Smooth muscle cell (in vitro differentiated cells): ENCODE data around the gene LDB2. TPM values are rescaled to one million over a fixed set of nuclear protein-coding genes. Genes with fewer than 3 reads are reported as not detected.

ENCODE experiments used
- DNase-seq: peaks from one replicate; lab custom pipeline; 2025; ENCODE audit not compliant: unreplicated experiment; lab: John Stamatoyannopoulos, UW
- H2AFZ ChIP-seq: fragments of 200-600 bp; sonication (generic); 2 replicates; pipeline ENCODE4 v1.6.0; 2016; ENCODE audit warnings: antibody characterized with exemption, low read depth, mild to moderate bottlenecking
- H3F3A ChIP-seq: fragments of 200-600 bp; sonication (generic); 2 replicates; pipeline ENCODE4 v1.6.0; 2017; ENCODE audit warnings: antibody characterized with exemption, low read depth
- H3K27ac ChIP-seq: fragments of 200-600 bp; sonication (generic); 2 replicates; pipeline ENCODE4 v1.5.1; 2016; ENCODE audit warnings: low read depth, mild to moderate bottlenecking
- H3K27me3 ChIP-seq: fragments of 200-600 bp; sonication (generic); 2 replicates; pipeline ENCODE4 v1.6.1; 2016; ENCODE audit warnings: low read depth, mild to moderate bottlenecking
- H3K36me3 ChIP-seq: fragments of 200-600 bp; sonication (generic); 2 replicates; pipeline ENCODE4 v1.5.1; 2016; ENCODE audit warnings: low read depth
- H3K4me1 ChIP-seq: fragments of 200-600 bp; sonication (generic); 2 replicates; pipeline ENCODE4 v1.5.1; 2016; ENCODE audit warnings: low read depth
- H3K4me2 ChIP-seq: fragments of 200-600 bp; sonication (generic); 2 replicates; pipeline ENCODE4 v1.6.0; 2016; ENCODE audit warnings: mild to moderate bottlenecking
- H3K4me3 ChIP-seq: fragments of 200-600 bp; sonication (generic); 2 replicates; pipeline ENCODE4 v1.5.1; 2016; ENCODE audit warnings: mild to moderate bottlenecking
- H3K79me2 ChIP-seq: fragments of 200-600 bp; sonication (generic); 2 replicates; pipeline ENCODE4 v1.6.0; 2016; ENCODE audit warnings: low read depth, mild to moderate bottlenecking
- H3K9ac ChIP-seq: fragments of 200-600 bp; sonication (generic); 2 replicates; pipeline ENCODE4 v1.6.0; 2016; ENCODE audit warnings: low read depth
- H3K9me3 ChIP-seq: fragments of 200-600 bp; sonication (generic); replicated peaks from 2 replicates; pipeline ENCODE4 v1.5.1; 2016; ENCODE audit warnings: low read depth
- H4K20me1 ChIP-seq: fragments of 200-600 bp; sonication (generic); 2 replicates; pipeline ENCODE4 v1.6.0; 2016; ENCODE audit warnings: low read depth
- CTCF ChIP-seq: fragments of 200-600 bp; sonication (generic); IDR thresholded peaks from 2 replicates; pipeline ENCODE4 v1.5.1; 2017; ENCODE audit warnings: borderline replicate concordance, mild to moderate bottlenecking, antibody characterized with exemption; ENCODE audit not compliant: insufficient read depth, poor library complexity, severe bottlenecking
- whole genome bisulfite sequencing: methylation state at CpG from one replicate; pipeline ENCODE4 v1.1.7; 2016; ENCODE audit warnings: low lambda C conversion rate; 5-methylcytosine and 5-hydroxymethylcytosine counted together
- polyA plus RNA-seq: library from polyadenylated mRNA; unstranded; fragments of >200 nt; fragmentation: Nextera tagmentation; extraction: Ambion mirVana; gene quantifications from 2 replicates; pipeline ENCODE4 v1.2.1, GENCODE V29; 2016
- total RNA-seq: library from RNA; depleted of rRNA; stranded (reverse); fragments of >200 nt; gene quantifications from 2 replicates; pipeline ENCODE4 v1.2.3, GENCODE V29; 2014

The LDB2 gene
- total and polyA plus RNA-seq, 2 experiments from 2014 or later = 30.6 to 61.5 TPM

- WGBS = 83% methylated on average over 4 of the region's 4 CpGs
- no peak for DNase-seq
- no peaks in the 10 kb centered on the region for H4K20me1 ChIP-seq
Observed at GRCh38 chr4:16484711-16485110, 413.7 kb downstream of the LDB2 start.

GRCh38 chr4:16483540-16483939 lies 414.9 kb downstream of the LDB2 start:
- Histone ChIP-seq H3F3A (no peaks in the 10 kb centered on the region), H4K20me1 (no peaks in the 10 kb centered on the region), H3K27ac (no peak overlapping the region), H3K9me3 (no peaks in the 10 kb centered on the region), H3K4me3 (no peak overlapping the region), H3K27me3 (no peaks in the 10 kb centered on the region), H3K4me1 (no peaks in the 10 kb centered on the region), H3K36me3 (no peaks in the 10 kb centered on the region), H3K79me2 (no peaks in the 10 kb centered on the region), H3K4me2 (no peak overlapping the region), H2AFZ (no peak overlapping the region), H3K9ac (no peak overlapping the region)
- no peak for TF ChIP-seq CTCF
- 91% methylated on average over 5 of the region's 5 CpGs for WGBS
- DNase-seq = no peak

More at GRCh38 chr4:16484711-16485110, 413.7 kb downstream of the LDB2 start:
- H3K79me2 ChIP-seq = no peaks in the 10 kb centered on the region
- no peaks in the 10 kb centered on the region for H3K36me3 ChIP-seq
- no peak overlapping the region for H3K27ac ChIP-seq
- TF ChIP-seq CTCF = no peak
- no peaks in the 10 kb centered on the region for H3K27me3 ChIP-seq
- H3K4me2 ChIP-seq = no peak overlapping the region
- H3K9me3 ChIP-seq = no peaks in the 10 kb centered on the region
- no peak overlapping the region for H2AFZ ChIP-seq
- H3K9ac ChIP-seq = no peak overlapping the region
- H3F3A ChIP-seq = no peaks in the 10 kb centered on the region
- H3K4me3 ChIP-seq = no peak overlapping the region
- no peaks in the 10 kb centered on the region for H3K4me1 ChIP-seq

- 100% methylated on average over 2 of the region's 2 CpGs for WGBS
- no peaks in the 10 kb centered on the region for H3K36me3 ChIP-seq
- TF ChIP-seq CTCF = no peak
- DNase-seq = no peak
- no peaks in the 10 kb centered on the region for H3K4me1 ChIP-seq
- no peaks in the 10 kb centered on the region for H4K20me1 ChIP-seq
- no peak overlapping the region for H3K27ac ChIP-seq
- no peaks in the 10 kb centered on the region for H3K9me3 ChIP-seq
- H3K79me2 ChIP-seq = no peaks in the 10 kb centered on the region
- H3K9ac ChIP-seq = no peak overlapping the region
- H3F3A ChIP-seq = no peaks in the 10 kb centered on the region
- H2AFZ ChIP-seq = no peak overlapping the region
- no peaks in the 10 kb centered on the region for H3K27me3 ChIP-seq
- H3K4me3 ChIP-seq = no peak overlapping the region
- no peak overlapping the region for H3K4me2 ChIP-seq
Observed at GRCh38 chr4:16480011-16480410, 418.4 kb downstream of the LDB2 start.

GRCh38 chr4:16472537-16472936 lies 425.9 kb downstream of the LDB2 start:
- TF ChIP-seq CTCF = no peak
- Histone ChIP-seq H3K9ac (no peak overlapping the region), H2AFZ (no peak overlapping the region), H3K4me3 (no peak overlapping the region), H3K36me3 (no peaks in the 10 kb centered on the region), H3K27ac (no peak overlapping the region), H3F3A (no peaks in the 10 kb centered on the region), H4K20me1 (no peaks in the 10 kb centered on the region), H3K9me3 (no peaks in the 10 kb centered on the region), H3K79me2 (no peaks in the 10 kb centered on the region), H3K4me2 (no peak overlapping the region), H3K4me1 (no peaks in the 10 kb centered on the region), H3K27me3 (no peaks in the 10 kb centered on the region)
- no peak for DNase-seq
- 81% methylated on average over 1 of the region's 1 CpG for WGBS
